GM19324 (cell line): ENCODE measurements around the gene OASL.
"Not testable (repeated sequence)": the region's sequence is repeated elsewhere in the genome, so short reads cannot be mapped to it uniquely, and the experiment has no call there.

Experiments
- ATAC-seq: cut with Tn5 transposase; IDR thresholded peaks from one replicate; pipeline ENCODE4 v1.9.1; 2021; ENCODE audit warnings: mild to moderate bottlenecking, moderate library complexity; ENCODE audit not compliant: unreplicated experiment, low FRiP score

OASL gene

GRCh38 chr12:121060149-121061001 lies 21.3 kb upstream of the OASL start:
- ATAC-seq, result peak; percentile 79

- no peak for ATAC-seq
Measured at GRCh38 chr12:121059031-121059898, 20.2 kb upstream of the OASL start.

GRCh38 chr12:121057794-121058193 lies 18.7 kb upstream of the OASL start:
- no peak for ATAC-seq

GRCh38 chr12:121053706-121054105 lies 14.7 kb upstream of the OASL start:
- no peak for ATAC-seq

GRCh38 chr12:121050725-121051124 lies 11.7 kb upstream of the OASL start:
- no peak for ATAC-seq

GRCh38 chr12:121048442-121048841 lies 9.4 kb upstream of the OASL start:
- no peak for ATAC-seq

- ATAC-seq, result not testable (repeated sequence)
Measured at GRCh38 chr12:121047400-121047799, 8.4 kb upstream of the OASL start.

- ATAC-seq, result no peak
Measured at GRCh38 chr12:121043067-121043466, 4.0 kb upstream of the OASL start.

GRCh38 chr12:121036810-121037326 lies 2.2 kb downstream of the OASL start:
- no peak for ATAC-seq

GRCh38 chr12:121034616-121035305 lies 4.3 kb downstream of the OASL start:
- no peak for ATAC-seq

- no peak for ATAC-seq
Measured at GRCh38 chr12:121033625-121034349, 5.3 kb downstream of the OASL start.

GRCh38 chr12:121030576-121031212 lies 8.4 kb downstream of the OASL start:
- ATAC-seq, result no peak

- no peak for ATAC-seq
Measured at GRCh38 chr12:121026274-121027045, 12.6 kb downstream of the OASL start.

GRCh38 chr12:121025442-121026226 lies 13.4 kb downstream of the OASL start:
- no peak for ATAC-seq

GRCh38 chr12:121023799-121024198 lies 15.2 kb downstream of the OASL start:
- no peak for ATAC-seq

- ATAC-seq, result no peak
Measured at GRCh38 chr12:121022713-121023112, 16.3 kb downstream of the OASL start.

- no peak for ATAC-seq
Measured at GRCh38 chr12:121021754-121022153, 17.3 kb downstream of the OASL start.
